Stimulated activated CD8-positive, alpha-beta memory T cell treated with anti-CD3 and anti-CD28 coated beads, Interleukin-7, amount 100 ng/mL, for 1 hour (primary cell): ENCODE results near the gene CNPY4.
A peak's percentile ranks its signal among the peaks of the same experiment; 100 is the strongest.

Experiments
- DNase-seq, 2 donors: peaks; one replicate each; pipeline ENCODE4 v3.0.0-alpha.2; 2020; ENCODE audit warnings: low read depth in 2 of 2

CNPY4 gene

GRCh38 chr7:100119072-100119969, at the start of gene CNPY4, which contains the start of gene TAF6:
TSS of gene CNPY4 (plus strand) at chr7:100119634. CDS start at chr7:100119745, 111 bp downstream.
TSS of gene TAF6 (minus strand) at chr7:100119358. CDS start at chr7:100114209, 5,149 bp downstream.
- peak; percentile 91 to 92 for DNase-seq

DNA sequence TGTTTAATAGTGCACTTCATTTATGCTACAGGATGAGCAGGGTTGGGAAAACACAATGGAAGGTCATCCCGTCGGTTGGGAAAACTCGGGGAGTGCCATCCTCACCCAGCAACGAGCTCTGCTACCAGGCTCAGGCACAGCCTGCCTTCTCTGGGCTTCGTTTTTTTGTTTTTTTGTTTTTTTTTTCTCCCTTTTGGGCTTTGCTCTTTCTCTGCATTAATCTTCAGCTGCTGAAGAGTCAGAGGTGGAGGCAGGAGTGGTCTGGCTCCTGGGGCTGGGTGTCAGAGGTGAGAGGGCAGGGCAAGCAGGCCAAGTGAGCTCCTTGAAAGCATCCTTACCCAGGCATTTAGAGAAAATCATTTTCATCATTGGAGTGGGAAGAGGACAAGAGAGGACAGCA, 49.4 kb upstream of the CNPY4 start:
- DNase-seq = no peak

DNA sequence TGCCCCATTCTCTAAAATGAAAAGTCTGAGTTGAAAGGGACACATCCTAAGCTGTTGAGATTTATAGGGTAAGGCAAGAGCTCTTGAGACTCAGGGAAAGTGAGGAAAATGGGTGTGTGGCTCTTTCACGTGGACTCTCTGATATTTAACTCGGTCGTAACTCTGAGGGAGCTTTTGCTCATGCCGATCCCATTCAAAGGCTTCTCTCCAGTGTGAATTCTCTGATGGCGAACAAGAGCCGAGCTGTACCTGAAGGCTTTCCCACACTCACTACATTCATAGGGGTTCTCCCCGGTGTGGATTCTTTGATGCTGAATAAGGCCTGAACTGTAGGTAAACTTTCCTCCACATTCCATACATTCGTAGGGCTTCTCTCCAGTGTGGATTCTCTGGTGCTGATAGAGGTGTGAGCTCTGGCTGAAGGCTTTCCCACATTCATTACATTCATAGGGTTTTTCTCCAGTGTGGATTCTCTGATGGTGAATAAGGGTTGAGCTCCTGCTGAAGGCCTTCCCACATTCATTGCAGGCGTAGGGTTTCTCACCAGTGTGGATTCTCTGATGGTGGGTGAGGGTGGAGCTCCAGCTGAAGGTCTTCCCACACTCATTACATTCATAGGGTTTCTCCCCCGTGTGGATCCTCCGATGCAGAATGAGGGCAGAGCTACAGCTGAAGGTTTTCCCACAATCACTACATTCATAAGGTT, 48.3 kb upstream of the CNPY4 start:
- no peak for DNase-seq

DNA sequence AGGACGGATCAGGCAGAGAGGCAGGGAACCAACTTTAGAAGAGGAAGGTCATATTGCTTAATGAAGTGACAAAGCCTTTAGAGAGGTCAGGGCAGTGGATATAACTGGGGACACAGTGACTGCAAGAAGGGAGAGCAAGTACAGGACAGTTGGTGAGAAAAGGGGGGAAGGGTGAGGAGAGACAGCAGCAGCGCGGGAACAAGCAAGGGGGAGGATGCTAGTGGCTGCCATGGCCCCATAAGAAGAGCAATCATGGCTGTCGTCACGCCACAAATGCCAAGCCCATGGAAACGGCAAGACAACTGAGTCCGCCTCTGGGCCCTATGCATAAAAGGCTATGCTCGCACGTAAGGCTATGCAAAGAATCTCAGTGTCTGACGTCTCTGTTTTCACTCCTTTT, 47.0 kb upstream of the CNPY4 start:
- DNase-seq = no peak

DNA sequence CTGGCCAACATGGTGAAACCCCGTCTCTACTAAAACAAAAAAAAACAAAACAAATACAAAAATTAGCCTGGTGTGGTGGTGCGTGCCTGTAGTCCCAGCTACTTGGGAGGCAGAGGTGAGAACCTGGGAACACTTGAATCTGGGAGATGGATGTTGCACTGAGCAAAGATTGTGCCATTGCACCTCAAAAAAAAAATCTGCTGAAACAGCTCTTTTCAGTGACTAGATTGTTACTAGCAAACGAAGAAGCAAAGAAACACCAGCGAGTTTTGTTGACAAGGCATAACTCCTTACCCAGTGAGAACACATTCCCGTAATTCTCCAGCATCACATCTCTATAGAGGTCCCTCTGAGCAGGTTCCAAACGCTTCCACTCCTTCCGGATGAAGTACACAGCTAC, 44.6 kb upstream of the CNPY4 start:
- DNase-seq = no peak

DNA sequence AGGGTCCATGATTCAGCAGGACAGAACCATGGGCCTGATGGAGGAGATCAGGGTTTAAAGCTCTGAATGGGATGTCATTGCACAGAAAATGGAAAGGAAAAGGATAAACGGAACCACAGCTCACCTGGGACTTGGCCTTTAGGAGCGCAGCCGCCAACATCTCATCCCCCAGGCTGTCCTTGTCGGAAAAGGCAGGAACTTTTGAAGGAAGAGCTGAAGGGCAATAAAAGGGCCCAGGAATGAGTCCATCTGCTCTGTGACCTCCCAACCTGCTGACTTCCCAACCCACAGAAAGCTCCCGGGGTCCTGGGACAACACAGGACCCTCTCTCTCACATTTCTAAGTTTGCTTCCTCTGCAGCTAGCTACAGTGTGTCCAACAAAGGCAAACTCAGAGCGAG, 44.0 kb upstream of the CNPY4 start:
- DNase-seq = no peak

- DNase-seq = no peak
These were observed 42.2 kb upstream of the CNPY4 start for GRCh38 chr7:100077205-100077604.

- DNase-seq = no peak
These were observed 40.3 kb upstream of the CNPY4 start for GRCh38 chr7:100079024-100079560.

DNA sequence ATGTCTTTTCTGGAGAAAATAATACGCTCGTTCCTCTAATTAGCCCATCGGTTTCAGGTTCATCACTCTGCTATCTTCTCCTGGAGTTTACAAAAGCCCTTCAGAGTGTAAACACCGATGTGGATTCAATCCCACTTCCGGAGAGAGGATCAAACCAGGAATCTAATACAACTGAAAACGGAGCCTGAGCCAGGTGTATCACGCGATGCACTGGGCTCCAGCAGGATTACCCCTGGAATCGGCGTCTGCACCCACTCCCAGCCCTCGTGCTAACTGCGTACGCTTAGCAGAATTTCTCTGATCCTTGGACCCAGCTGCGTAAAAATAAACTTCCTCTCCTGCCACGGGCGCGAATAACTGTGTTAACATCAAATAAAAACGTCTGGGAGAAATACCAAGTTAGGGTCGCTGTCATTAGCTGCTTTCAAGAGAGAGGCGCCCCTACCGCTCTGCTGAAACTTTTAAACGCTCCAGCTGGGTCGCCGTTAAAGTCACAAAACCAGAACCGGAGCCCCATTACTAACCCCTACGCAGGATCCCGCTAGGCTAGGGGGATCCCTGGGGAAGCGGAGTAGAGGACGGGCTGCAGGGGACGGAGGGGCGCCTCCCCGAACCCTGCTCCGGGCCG, 38.4 kb upstream of the CNPY4 start:
- no peak for DNase-seq

DNA sequence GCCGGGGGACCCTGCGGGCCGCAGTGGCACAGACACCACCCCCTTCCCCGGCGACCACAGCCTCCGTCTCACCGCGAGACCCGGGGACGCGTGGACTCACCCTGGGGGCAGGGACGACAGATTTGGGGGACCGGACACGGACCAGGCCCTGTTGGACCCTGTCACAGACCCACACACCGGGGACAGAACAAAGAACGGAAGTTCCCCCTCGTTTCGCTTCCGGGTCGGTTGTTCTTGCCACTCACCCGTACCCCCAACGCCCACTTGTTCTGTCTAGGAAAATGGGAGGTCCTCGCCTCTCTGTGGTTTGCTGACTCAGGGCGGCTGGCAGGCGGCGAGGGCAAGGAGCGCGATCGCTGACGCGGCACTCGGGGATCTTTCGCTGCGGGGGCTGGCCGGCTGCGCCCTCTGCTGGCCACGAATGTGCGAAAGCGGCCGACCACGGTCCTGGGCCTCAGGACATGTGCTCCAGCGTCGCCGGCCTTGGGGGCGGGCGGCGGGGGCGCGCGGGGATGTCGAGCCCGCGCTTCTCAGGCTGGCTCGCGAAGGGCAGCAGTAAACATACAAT, 37.8 kb upstream of the CNPY4 start, which contains the start of gene ZNF3:
Gene ZNF3 (minus strand): TSS at position 189 of the 568 bp plus-strand sequence. CDS start 4,366 bp downstream, outside the sequence.
- peak; percentile 91 to 95 for DNase-seq

DNA sequence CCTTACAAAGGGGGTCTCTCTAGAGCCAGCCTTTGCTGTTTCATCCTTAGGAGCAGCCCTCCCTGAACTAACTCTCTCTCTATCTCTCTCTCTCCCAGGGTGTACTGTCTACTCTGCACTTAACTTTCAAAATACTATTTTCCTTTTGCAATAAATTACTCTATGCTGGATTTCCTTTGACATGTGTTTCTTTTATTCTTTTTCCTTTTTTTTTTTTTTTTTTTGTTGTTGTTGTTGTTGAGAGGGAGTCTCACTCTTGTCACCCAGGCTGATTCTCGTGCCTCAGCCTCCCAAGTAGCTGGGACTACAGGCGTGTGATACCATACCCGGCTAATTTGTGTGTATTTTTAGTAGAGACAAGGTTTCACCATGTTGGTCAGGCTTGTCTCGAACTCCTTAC, 36.5 kb upstream of the CNPY4 start:
- DNase-seq = no peak

- DNase-seq = no peak
These were observed 33.9 kb upstream of the CNPY4 start for GRCh38 chr7:100085515-100085914.

DNA sequence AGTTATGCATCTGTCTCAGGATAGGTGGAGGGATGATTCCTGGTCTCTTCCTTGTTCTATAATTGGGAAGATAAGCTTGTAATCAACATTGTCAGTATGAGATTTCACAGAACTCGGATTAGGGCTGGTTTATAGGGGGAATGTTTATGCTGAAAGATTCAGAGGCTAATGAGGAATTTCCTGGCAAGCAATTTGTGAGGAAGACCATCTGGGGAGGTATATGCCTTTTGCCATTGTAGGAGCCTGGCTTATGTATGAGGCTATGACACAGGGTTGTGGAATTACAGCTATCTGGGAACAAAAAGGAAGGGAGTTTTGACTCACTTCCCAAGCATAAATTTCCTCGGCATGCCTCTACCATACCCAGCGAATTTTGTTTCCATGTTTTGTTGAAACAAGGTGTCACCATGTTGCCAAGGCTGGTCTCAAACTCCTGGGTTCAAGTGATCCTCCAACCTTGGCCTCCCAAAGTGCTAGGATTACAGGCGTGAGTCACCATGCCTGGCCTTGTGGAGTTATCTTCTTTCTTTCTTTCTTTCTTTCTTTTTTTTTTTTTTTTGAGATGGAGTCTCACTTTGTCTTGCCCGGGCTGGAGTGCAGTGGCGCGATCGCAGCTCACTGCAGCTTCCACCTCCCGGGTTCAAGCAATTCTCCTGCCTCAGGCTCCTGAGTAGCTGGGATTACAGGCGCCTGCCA, 32.2 kb upstream of the CNPY4 start:
- DNase-seq = no peak

DNA sequence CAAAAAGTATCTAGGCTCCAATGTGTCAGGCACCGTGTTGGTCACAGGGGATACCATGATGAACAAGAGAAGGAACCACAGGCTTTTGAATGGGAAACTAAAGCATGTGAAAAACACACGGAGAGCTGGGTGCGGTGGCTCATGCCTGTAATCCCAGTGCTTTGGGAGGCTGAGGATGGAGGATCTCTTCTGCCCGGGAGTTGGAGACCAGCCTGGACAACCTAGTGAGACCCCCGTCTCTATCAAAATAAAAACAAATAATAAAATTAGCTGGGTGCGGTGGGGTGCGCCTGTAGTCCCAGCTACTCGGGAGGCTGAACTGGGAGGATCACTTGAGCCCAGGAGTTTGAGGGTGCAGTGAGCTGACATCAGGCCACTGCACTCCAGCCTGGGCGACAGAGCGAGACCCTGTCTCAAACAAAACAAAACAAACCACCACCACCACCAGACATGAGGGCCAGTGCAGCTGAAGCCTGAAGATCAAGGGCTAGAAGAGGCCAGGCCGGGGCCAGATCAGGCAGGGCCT, 31.3 kb upstream of the CNPY4 start:
- no peak for DNase-seq

- peak; percentile 75 for DNase-seq
These were observed 30.6 kb upstream of the CNPY4 start, which contains the start of gene COPS6 for GRCh38 chr7:100088621-100089457. TSS of gene COPS6 (plus strand) at chr7:100088969. CDS start at chr7:100088991, 22 bp downstream.

DNA sequence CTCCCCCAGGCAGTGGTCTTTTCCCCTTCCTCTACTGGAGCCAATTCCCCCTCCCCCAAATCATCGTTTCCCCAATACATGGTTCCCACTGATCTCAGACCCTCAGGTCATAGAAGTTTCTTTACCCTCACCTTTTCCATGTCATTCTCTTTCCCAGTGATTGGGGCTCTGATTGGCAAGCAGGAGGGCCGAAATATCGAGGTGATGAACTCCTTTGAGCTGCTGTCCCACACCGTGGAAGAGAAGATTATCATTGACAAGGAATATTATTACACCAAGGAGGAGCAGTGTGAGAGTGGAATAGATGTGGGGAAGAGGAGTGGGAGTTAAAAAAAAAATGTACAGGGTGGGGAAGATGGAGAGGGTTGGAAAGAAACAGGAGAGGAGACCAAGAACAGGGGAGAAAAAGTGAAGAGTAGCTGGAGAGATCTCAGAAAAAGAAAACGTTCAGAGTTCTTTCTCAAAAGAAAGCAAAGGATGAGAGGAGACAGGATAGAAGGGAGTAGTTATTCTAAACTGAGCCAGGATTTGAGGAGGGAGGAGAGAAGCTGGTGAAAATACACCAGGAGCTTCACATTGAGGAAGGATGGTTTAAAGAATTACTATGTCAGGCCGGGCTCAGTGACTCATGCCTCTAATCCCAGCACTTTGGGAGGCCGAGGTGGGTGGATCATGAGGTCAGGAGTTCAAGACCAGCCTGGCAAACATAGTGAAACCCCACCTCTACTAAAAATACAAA, 29.8 kb upstream of the CNPY4 start:
- DNase-seq = no peak

GRCh38 chr7:100090527-100091410, 28.7 kb upstream of the CNPY4 start:
- DNase-seq = no peak
